GM18858 (cell line): ENCODE measurements around the gene POLR1H.

ENCODE experiments used
- ATAC-seq: cut with Tn5 transposase; IDR thresholded peaks from one replicate; pipeline ENCODE4 v1.9.1; 2021; ENCODE audit not compliant: unreplicated experiment

Gene POLR1H

DNA sequence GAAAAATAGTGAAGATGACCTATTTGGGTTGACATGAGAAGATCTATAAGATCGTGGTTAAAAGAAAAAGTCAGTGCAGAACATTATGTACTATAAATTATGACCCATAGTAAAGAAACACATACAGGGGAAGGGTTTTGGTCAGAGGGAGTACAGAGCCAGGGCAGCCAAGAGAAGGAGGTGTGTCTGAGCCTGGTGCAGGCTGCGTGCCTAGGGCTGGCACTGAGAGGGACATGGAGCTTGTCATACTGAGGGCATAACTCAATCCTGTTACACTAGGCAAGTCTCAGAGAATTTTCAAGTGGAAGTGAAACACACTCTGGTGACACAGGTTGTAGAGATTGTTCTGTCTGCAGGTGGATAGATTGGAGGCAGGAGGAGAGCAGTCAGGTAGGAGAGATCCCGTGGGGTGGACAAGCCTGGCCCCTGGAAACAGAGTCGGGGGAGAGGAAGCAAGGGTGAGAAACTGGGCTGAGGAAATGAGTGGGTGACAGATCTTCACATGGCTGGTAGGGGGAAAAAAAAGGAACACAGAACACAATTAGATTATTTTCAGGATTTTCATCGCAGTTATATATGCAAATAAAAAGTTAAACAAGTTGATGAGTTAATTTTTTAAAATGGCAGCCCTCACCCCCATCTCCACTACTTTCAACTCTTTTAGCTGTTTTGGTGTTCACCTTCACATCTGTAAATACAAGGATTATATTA lies 33.0 kb downstream of the POLR1H start:
- no peak for ATAC-seq

DNA sequence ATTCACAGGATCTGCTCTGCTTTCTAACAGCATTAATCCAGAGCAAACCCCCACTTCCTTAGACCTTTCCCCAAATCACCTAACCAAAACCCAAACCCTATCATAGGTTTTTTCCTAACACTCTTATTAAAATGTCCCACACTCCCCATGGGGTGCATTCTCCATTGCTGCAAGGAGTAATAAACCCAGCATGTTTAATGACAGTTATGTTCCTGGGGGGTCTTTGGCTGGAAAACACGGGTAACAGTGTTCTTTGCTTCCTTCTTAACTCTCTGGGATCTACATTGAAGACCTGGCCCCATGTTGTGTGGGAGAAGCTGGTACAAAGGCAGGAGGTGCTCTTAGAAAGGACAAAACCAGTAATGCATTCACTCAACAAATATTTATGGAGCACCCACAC lies 35.8 kb downstream of the POLR1H start:
- ATAC-seq = no peak

DNA sequence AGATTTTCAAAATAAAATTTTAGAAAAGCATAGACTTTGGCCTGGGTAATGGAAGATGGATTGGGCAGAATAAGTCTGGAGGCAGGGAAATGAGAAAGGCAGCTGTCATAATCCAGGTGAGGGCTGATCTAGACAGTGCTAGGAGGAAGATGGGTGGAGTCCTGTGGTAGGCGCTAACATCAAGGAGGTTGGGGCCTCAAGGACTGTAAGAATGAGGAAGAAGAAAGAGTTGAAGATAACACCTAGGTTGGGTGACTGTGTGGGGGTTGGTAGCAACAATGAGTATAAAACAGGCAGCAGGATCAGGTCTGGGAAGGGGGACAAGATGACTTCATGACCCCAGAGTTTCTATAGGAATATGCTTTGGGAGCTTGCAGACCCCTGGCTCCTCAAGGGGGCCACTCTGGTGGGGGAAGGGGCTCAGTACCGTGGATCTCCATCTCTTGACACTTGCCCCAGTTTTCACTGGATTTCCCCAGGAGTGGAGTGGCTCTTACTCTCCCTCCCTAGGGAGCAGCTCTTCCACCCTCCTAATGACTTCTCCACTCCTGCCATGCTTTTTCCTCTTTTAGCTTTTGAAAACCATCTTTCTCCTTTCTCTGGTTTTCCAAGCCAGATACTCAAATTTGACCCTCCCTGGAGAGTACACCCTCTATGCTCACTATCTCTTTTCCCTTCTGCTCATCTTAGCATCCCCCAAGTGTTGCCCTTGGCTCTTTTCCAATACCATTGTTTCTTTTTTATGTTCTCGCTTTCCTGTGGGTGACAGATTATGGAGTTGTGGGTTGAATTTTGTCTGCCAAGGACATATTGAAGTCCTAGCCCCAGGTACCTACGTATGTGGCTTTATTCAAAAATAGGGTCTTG lies 37.1 kb downstream of the POLR1H start:
- ATAC-seq = no peak

GRCh38 chr6:30100154-30100553 lies 39.1 kb downstream of the POLR1H start:
- ATAC-seq = no peak

GRCh38 chr6:30100585-30101443 lies 39.7 kb downstream of the POLR1H start:
- ATAC-seq = no peak

DNA sequence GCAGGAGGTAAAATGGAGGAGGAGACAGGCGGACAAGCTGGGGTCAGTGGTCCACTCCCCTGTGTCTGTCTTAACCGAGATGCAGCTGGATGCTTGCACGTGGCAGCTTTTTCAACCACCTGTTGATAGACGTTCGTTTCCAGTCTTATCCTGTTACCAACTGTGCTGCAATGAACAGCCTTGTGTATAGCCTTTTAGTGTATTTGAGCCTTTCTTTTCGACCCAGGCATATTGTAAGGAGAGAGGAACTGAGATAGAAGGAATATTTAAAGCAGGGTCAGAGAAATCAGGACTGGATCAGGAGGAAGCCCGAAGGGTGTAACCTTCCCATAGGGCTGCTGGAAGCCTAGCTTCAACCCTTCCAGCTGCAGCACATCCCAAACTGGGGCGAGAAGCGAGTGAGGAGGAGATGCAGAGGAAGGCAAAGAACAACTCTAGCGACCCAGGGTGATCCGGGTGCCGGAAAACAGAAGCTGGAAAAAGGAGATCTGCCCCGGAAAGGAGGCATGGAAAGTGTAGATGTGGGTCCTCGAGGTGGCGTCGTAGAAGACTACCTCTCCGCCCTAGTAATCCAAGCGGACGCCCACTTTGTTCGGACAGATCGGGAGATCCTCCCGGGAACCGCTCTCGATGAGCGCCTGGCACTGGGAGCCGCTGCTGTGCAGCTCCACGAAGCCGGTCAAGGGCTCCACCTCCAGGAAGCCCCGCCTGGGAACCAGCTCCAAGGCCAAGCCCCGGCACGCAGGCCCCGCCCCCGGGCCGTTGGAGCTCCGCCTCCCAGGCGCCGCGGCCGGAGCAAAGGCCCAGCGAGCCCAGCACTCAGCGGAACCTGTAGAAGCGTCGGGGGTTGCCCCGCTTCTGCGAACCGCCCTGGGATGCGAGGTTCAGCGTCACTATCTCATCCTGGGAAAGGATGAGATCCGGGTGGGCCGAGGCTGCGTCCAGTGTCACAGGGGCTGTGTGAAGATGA lies 40.7 kb downstream of the POLR1H start:
- no peak for ATAC-seq

DNA sequence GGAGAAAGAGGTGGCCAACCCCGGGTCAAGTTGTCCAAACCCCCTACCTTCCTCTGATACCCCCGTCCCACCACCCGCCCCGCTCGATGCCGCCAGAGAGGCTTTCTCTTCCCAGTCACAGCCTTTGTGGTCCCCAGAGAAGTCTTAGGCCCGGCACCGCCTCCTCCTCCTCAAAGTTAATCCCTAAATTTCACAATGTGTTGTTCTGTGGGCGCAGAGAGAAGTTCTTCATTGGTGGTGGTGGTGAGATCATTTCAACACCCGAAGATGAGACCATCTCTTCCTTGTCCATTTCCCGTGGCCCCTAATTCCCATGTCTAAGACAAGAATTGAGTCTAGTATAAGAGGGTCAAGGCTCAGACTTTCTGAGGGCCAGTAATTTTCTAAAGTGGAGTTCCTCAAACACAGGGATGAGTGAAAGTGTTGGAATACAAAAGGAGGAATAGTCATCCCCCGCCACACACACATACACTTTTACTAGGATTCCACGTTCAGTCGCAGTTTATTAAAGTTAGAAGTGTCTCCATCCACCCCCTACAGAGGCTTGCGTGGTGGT lies 41.4 kb downstream of the POLR1H start:
- no peak for ATAC-seq

GRCh38 chr6:30102970-30103871 lies 42.2 kb downstream of the POLR1H start:
- no peak for ATAC-seq

DNA sequence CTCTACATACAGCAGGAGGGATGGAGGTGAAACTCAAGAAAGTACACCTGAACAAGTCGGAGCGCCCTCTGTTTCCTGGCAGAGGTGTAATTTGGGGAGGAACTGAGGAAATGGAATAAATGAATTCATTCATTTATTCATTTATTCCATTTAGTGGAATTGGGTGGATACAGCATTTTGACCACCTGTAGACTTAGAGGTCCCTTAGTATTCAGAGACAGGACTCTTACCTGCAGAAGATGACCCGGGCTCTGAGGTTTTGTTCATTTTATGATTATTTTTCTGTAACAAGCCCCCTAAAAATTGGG lies 42.8 kb downstream of the POLR1H start:
- no peak for ATAC-seq

GRCh38 chr6:30104661-30105060 lies 43.6 kb downstream of the POLR1H start:
- ATAC-seq = no peak

DNA sequence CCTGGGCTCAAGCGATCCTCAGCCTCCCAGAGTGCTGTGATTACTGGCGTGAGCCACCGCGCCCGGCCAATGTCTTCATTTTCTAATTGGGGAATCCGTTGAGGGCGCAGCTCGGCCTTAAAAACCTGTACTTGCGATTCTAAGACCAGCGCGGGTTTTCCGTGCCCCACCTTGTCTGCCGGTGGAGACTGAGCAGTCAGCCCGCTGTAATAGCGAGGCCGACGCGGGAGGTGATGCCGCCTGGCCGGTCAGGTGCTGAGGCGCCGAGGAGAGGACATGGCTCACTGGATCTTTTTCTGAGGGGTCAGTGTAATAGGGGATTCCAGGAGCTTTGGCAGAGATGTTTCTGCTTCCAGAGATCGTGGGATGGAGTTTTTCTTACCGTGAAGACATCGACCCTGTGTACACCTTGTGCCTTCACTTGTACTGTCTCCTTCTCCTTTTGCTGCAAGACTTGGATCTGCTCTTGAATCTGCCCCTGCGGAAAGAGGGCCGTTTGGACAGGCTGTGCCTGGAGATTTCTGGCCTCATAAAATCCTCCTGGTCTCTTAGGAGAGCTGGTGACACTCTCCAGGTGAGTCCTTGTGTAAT lies 50.3 kb downstream of the POLR1H start:
- ATAC-seq = no peak

GRCh38 chr6:30112402-30112994 lies 51.4 kb downstream of the POLR1H start:
- no peak for ATAC-seq

- ATAC-seq = peak; percentile 68
Measured at GRCh38 chr6:30113003-30113759, 52.1 kb downstream of the POLR1H start, which contains the start of gene TRIM31. Gene TRIM31, minus strand, starts transcription at chr6:30113090. Its CDS starts 285 bp downstream, at chr6:30112805.

DNA sequence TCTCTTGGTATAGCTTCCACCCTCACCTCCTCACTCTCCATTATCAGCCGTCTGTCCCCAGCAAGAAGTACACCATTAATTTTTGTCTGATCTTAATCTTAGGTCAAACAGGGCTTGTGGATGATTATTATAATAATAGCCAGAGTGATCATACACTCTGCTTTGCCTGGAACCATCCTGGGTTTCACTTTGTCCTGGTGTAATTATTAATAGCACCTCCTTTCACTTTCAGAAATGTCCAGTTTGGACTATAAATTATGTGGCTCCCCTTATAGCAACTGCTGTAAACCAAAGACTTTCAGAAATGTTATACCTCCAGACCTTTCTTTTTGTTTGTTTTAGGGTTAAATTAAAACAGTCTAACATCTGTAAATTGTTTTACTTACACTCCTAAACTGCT lies 52.8 kb downstream of the POLR1H start:
- ATAC-seq = no peak
